Central memory CD8-positive, alpha-beta T cell (primary cell): ENCODE data around the gene ACOXL.

ENCODE experiments used
- ATAC-seq: fragments of 150-1000 bp; cut with Tn5 transposase; replicated peaks from 2 replicates; pipeline ENCODE4 v1.10.0; 2022; ENCODE audit warnings: mild to moderate bottlenecking, moderate FRiP score, moderate number of reproducible peaks; ENCODE audit not compliant: poor library complexity, severe bottlenecking; ENCODE audit errors: extremely low read depth
- DNase-seq, 2 donors: peaks; one replicate each; pipeline ENCODE4 v3.0.0; 2021; ENCODE audit warnings: low spot score in 2 of 2
- H3K27ac Mint-ChIP-seq: one replicate; pipeline ENCODE4 v1.8.0; 2022; ENCODE audit warnings: low read depth, mild to moderate bottlenecking, moderate library complexity, mixed read lengths
- H3K27me3 Mint-ChIP-seq: one replicate; pipeline ENCODE4 v1.8.0; 2022; ENCODE audit warnings: mixed read lengths
- H3K36me3 Mint-ChIP-seq: one replicate; pipeline ENCODE4 v1.8.0; 2022; ENCODE audit warnings: mild to moderate bottlenecking, moderate library complexity, mixed read lengths; ENCODE audit not compliant: insufficient read depth
- H3K4me1 Mint-ChIP-seq: one replicate; pipeline ENCODE4 v1.8.0; 2022; ENCODE audit warnings: mixed read lengths
- H3K4me3 Mint-ChIP-seq: one replicate; pipeline ENCODE4 v1.8.0; 2022; ENCODE audit warnings: mild to moderate bottlenecking, moderate library complexity, mixed read lengths
- H3K9me3 Mint-ChIP-seq: one replicate; pipeline ENCODE4 v1.8.0; 2022; ENCODE audit warnings: mixed read lengths

The ACOXL gene

GRCh38 chr2:111143107-111143842, 410.9 kb downstream of the ACOXL start:
- H3K27ac Mint-ChIP-seq, result peak overlapping the region; percentile 4
- no peaks in the 10 kb centered on the region for H3K27me3 Mint-ChIP-seq
- no peaks in the 10 kb centered on the region for H3K4me1 Mint-ChIP-seq
- no peak overlapping the region for H3K4me3 Mint-ChIP-seq
- no peak for ATAC-seq
- no peaks in the 10 kb centered on the region for H3K9me3 Mint-ChIP-seq
- DNase-seq, result no peak
- peaks cover 9% of the 10 kb centered on the region for H3K36me3 Mint-ChIP-seq

GRCh38 chr2:111143843-111144198, 411.4 kb downstream of the ACOXL start:
- H3K36me3 Mint-ChIP-seq, result peaks cover 8% of the 10 kb centered on the region

GRCh38 chr2:111145103-111145760, 412.9 kb downstream of the ACOXL start:
- ATAC-seq, result no peak
- Mint-ChIP-seq H3K4me1 (peaks cover 7% of the 10 kb centered on the region), H3K27ac (no peak overlapping the region), H3K9me3 (no peaks in the 10 kb centered on the region), H3K4me3 (no peak overlapping the region), H3K27me3 (no peaks in the 10 kb centered on the region), H3K36me3 (peaks cover 7% of the 10 kb centered on the region)
- DNase-seq, result no peak

More at GRCh38 chr2:111143843-111144198, 411.4 kb downstream of the ACOXL start:
- H3K9me3 Mint-ChIP-seq, result no peaks in the 10 kb centered on the region
- H3K4me3 Mint-ChIP-seq, result no peak overlapping the region
- ATAC-seq (no peak), DNase-seq (no peak)
- no peak overlapping the region for H3K27ac Mint-ChIP-seq
- peaks cover under 1% of the 10 kb centered on the region for H3K4me1 Mint-ChIP-seq
- H3K27me3 Mint-ChIP-seq, result no peaks in the 10 kb centered on the region

GRCh38 chr2:111145951-111146350, 413.6 kb downstream of the ACOXL start:
- H3K4me1 Mint-ChIP-seq, result peaks cover 7% of the 10 kb centered on the region
- H3K9me3 Mint-ChIP-seq, result no peaks in the 10 kb centered on the region
- no peaks in the 10 kb centered on the region for H3K27me3 Mint-ChIP-seq
- ATAC-seq (no peak), DNase-seq (no peak)
- H3K4me3 Mint-ChIP-seq, result no peak overlapping the region
- no peak overlapping the region for H3K27ac Mint-ChIP-seq
- H3K36me3 Mint-ChIP-seq, result peaks cover 5% of the 10 kb centered on the region

GRCh38 chr2:111148225-111148873, 416.0 kb downstream of the ACOXL start:
- peaks cover 10% of the 10 kb centered on the region for H3K36me3 Mint-ChIP-seq
- no peaks in the 10 kb centered on the region for H3K9me3 Mint-ChIP-seq
- H3K4me3 Mint-ChIP-seq, result no peak overlapping the region
- ATAC-seq (no peak), DNase-seq (no peak)
- no peak overlapping the region for H3K27ac Mint-ChIP-seq
- peaks cover 7% of the 10 kb centered on the region for H3K4me1 Mint-ChIP-seq
- H3K27me3 Mint-ChIP-seq, result no peaks in the 10 kb centered on the region

- Mint-ChIP-seq H3K27ac (no peak overlapping the region), H3K9me3 (no peaks in the 10 kb centered on the region), H3K4me1 (peaks cover 7% of the 10 kb centered on the region), H3K27me3 (no peaks in the 10 kb centered on the region), H3K4me3 (no peak overlapping the region), H3K36me3 (peaks cover 12% of the 10 kb centered on the region)
- no peak for DNase-seq
- no peak for ATAC-seq
These were observed 416.6 kb downstream of the ACOXL start for GRCh38 chr2:111148925-111149324.

- Mint-ChIP-seq H3K36me3 (peaks cover 11% of the 10 kb centered on the region), H3K4me3 (no peak overlapping the region), H3K9me3 (no peaks in the 10 kb centered on the region), H3K27me3 (no peaks in the 10 kb centered on the region), H3K4me1 (peaks cover 7% of the 10 kb centered on the region), H3K27ac (no peak overlapping the region)
- no peak for DNase-seq
- ATAC-seq, result no peak
These were observed 417.6 kb downstream of the ACOXL start for GRCh38 chr2:111149882-111150455.

GRCh38 chr2:111154758-111155157, 422.4 kb downstream of the ACOXL start:
- Mint-ChIP-seq H3K36me3 (peaks cover 13% of the 10 kb centered on the region), H3K4me3 (no peak overlapping the region), H3K27ac (no peak overlapping the region), H3K27me3 (no peaks in the 10 kb centered on the region), H3K4me1 (peaks cover 7% of the 10 kb centered on the region), H3K9me3 (no peaks in the 10 kb centered on the region)
- DNase-seq, result no peak
- no peak for ATAC-seq

DNA sequence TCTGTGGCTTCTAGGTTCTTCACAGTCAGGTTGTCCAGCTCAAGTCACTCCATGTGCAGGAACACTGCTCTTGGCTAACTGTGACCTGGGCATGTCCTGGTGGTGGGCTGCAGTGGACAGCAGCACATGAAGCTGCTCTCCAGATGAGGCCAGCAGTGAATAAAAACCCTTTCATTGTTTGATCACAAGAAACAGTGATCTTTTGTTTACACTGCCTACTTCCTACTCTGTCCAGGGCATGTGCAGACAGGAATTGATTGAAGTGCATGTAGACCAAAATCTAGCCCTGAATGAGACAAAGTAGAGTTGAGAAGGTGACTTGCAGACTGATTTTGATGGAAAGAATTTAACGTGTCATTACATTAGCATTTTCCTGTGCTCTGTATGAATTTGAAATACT, 423.2 kb downstream of the ACOXL start:
- H3K36me3 Mint-ChIP-seq, result peaks cover 13% of the 10 kb centered on the region
- H3K27me3 Mint-ChIP-seq, result no peaks in the 10 kb centered on the region
- DNase-seq (no peak), ATAC-seq (no peak)
- no peaks in the 10 kb centered on the region for H3K9me3 Mint-ChIP-seq
- H3K4me3 Mint-ChIP-seq, result no peak overlapping the region
- no peak overlapping the region for H3K27ac Mint-ChIP-seq
- H3K4me1 Mint-ChIP-seq, result peaks cover 7% of the 10 kb centered on the region

GRCh38 chr2:111156529-111156928, 424.2 kb downstream of the ACOXL start:
- no peak for ATAC-seq
- Mint-ChIP-seq H3K4me1 (peaks cover 7% of the 10 kb centered on the region), H3K27me3 (no peaks in the 10 kb centered on the region), H3K36me3 (peaks cover 7% of the 10 kb centered on the region), H3K9me3 (no peaks in the 10 kb centered on the region), H3K4me3 (no peak overlapping the region), H3K27ac (no peak overlapping the region)
- DNase-seq, result no peak

DNA sequence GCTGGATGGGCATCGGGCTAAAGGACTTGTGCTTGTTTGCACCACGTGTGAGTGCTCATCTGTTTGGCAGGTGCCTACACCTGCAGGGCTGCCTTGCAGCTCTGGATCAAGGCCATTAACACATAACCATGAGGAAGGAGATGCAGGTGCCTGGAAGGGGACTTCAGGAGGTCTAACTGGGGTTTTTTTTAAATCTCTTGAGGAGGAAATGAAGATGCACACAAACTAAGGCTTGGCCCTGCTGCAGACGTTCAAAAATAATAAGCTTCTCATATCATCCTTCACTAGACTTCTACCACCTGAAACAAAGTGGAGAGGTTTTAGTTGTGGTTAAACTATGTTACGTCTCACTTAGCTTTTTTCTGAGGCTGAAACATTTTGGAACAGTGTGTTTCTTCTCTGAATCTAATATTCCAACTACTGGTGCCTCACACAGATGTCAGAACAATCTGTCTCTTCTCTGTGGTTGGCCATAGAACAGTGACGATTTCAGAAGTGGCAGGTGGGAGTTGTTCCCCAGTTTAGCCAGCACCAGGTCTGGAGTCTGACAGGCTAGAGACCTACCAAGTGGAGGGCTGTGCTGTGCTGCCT, 424.8 kb downstream of the ACOXL start:
- ATAC-seq (no peak), DNase-seq (no peak)
- H3K36me3 Mint-ChIP-seq, result peaks cover 5% of the 10 kb centered on the region
- H3K27ac Mint-ChIP-seq, result no peak overlapping the region
- peaks cover 7% of the 10 kb centered on the region for H3K4me1 Mint-ChIP-seq
- H3K9me3 Mint-ChIP-seq, result no peaks in the 10 kb centered on the region
- H3K27me3 Mint-ChIP-seq, result no peaks in the 10 kb centered on the region
- H3K4me3 Mint-ChIP-seq, result no peak overlapping the region

GRCh38 chr2:111157798-111158197, 425.4 kb downstream of the ACOXL start:
- no peaks in the 10 kb centered on the region for H3K9me3 Mint-ChIP-seq
- ATAC-seq, result no peak
- H3K4me1 Mint-ChIP-seq, result peaks cover 12% of the 10 kb centered on the region
- H3K27ac Mint-ChIP-seq, result no peak overlapping the region
- no peak overlapping the region for H3K4me3 Mint-ChIP-seq
- H3K27me3 Mint-ChIP-seq, result no peaks in the 10 kb centered on the region
- peaks cover 5% of the 10 kb centered on the region for H3K36me3 Mint-ChIP-seq
- no peak for DNase-seq
